HepG2 (cell line): ENCODE data around the gene TMEM144. TPM values are rescaled to one million over a fixed set of nuclear protein-coding genes. Genes with fewer than 3 reads are reported as not detected.

Experiments used
- ATAC-seq: fragments of 200-7000 bp; cut with Tn5 transposase; 3 replicates; pipeline ENCODE4 v1.9.1; 2020; ENCODE audit warnings: mild to moderate bottlenecking, moderate library complexity
- BruUV-seq: library from RNA; stranded (reverse); fragments of 400-500 nt; replicated peaks from 2 replicates; lab custom pipeline; 2021; lab: Mats Ljungman, UMichigan
- CTCF ChIA-PET: fragments of 300-600 bp; formaldehyde crosslinking; extraction: SDS; loops from one replicate; lab custom pipeline; 2021; ENCODE audit warnings: low total read pairs, inconsistent platforms, low intra/inter-chr PET ratio; lab: Yijun Ruan, JAX
- POLR2A ChIA-PET: fragments of 350-600 bp; sonication (Branson Sonifier 250); formaldehyde crosslinking; loops from one replicate; lab custom pipeline; 2020; ENCODE audit warnings: antibody characterized with exemption, inconsistent platforms; lab: Yijun Ruan, JAX
- DNase-seq: peaks from one replicate; pipeline ENCODE4 v3.0.0-alpha.2; 2015; ENCODE audit warnings: low spot score
- FAIRE-seq: peaks from 3 replicates; lab custom pipeline; 2011; peaks lifted over from hg19 to GRCh38; lab: Jason Lieb, UNC
- H2AFZ ChIP-seq: one replicate; pipeline ENCODE4 v1.6.1; 2011; ENCODE audit warnings: low read length, inconsistent platforms
- H3K27ac ChIP-seq: fragments of 300-600 bp; 3 replicates; pipeline ENCODE4 v1.8.0; 2011; ENCODE audit warnings: mixed run types, mild to moderate bottlenecking, mixed read lengths, low read length, inconsistent platforms; ENCODE audit not compliant: insufficient read depth; ENCODE audit errors: extremely low read length
- H3K27me3 ChIP-seq, 2 experiments: fragments of 200-600 bp in 1 of 2; 2 replicates in 1 of 2; 3 replicates in 1 of 2; pipeline versions ENCODE4 v1.6.0 to v1.8.0; 2011; ENCODE audit warnings: low read length in 2 of 2, mild to moderate bottlenecking in 2 of 2, moderate library complexity in 2 of 2, inconsistent platforms in 1 of 2; ENCODE audit not compliant: insufficient read depth in 2 of 2, control insufficient read depth in 1 of 2
- H3K36me3 ChIP-seq, 2 experiments: fragments of 200-600 bp in 1 of 2; replicated peaks in 1 of 2; 2 replicates in 1 of 2; 3 replicates in 1 of 2; pipeline versions ENCODE4 v1.5.1 to v1.8.0; 2011; ENCODE audit warnings: low read length in 2 of 2, inconsistent platforms in 1 of 2; ENCODE audit not compliant: insufficient read depth in 2 of 2, control insufficient read depth in 1 of 2
- H3K4me1 ChIP-seq: 2 replicates; pipeline ENCODE4 v1.5.1; 2012; ENCODE audit warnings: low read length, inconsistent platforms; ENCODE audit not compliant: insufficient read depth
- H3K4me2 ChIP-seq: 2 replicates; pipeline ENCODE4 v1.6.0; 2011; ENCODE audit warnings: low read depth, low read length, inconsistent platforms
- H3K4me3 ChIP-seq, 3 experiments: fragments of 200-600 bp in 1 of 3; sonication (generic), shearing (Covaris generic) in 1 of 3; replicated peaks in 1 of 3; 2 replicates each; pipeline ENCODE4 v1.5.1; 2011 to 2016; ENCODE audit warnings: low read length in 3 of 3, inconsistent platforms in 2 of 3, low read depth in 2 of 3, mild to moderate bottlenecking in 2 of 3, control low read depth in 1 of 3, mixed read lengths in 1 of 3; ENCODE audit not compliant: insufficient read depth in 1 of 3
- H3K79me2 ChIP-seq: one replicate; pipeline ENCODE4 v1.6.1; 2011; ENCODE audit warnings: low read length, inconsistent platforms; ENCODE audit not compliant: insufficient read depth
- H3K9ac ChIP-seq: 2 replicates; pipeline ENCODE4 v1.6.0; 2011; ENCODE audit warnings: mild to moderate bottlenecking, low read depth, low read length, inconsistent platforms; ENCODE audit not compliant: insufficient read depth
- H3K9me3 ChIP-seq: 2 replicates; pipeline ENCODE4 v1.5.1; 2012; ENCODE audit warnings: mild to moderate bottlenecking, low read length
- H4K20me1 ChIP-seq: 2 replicates; pipeline ENCODE4 v1.6.0; 2011; ENCODE audit warnings: inconsistent platforms, mild to moderate bottlenecking, low read length, moderate library complexity; ENCODE audit not compliant: insufficient read depth
- CHD4 ChIP-seq: fragments of 200-600 bp; sonication (generic); IDR thresholded peaks from 2 replicates; pipeline ENCODE4 v1.7.0; 2017; ENCODE audit warnings: mild to moderate bottlenecking, low read length, borderline replicate concordance
- NFIC ChIP-seq: IDR thresholded peaks from 2 replicates; pipeline ENCODE4 v1.6.1; 2012; ENCODE audit warnings: mild to moderate bottlenecking, low read length, inconsistent platforms
- SIN3A ChIP-seq: IDR thresholded peaks from 2 replicates; pipeline ENCODE4 v1.6.1; 2011; ENCODE audit warnings: low read depth, mild to moderate bottlenecking, control low read depth, low read length, borderline replicate concordance
- U2AF1 ChIP-seq: fragments of 200-400 bp; formaldehyde crosslinking; optimal IDR thresholded peaks from 2 replicates; pipeline ENCODE3; 2017; ENCODE audit warnings: mild to moderate bottlenecking, low read depth, low read length
- ZNF331 ChIP-seq: sonication (generic); formaldehyde crosslinking; IDR thresholded peaks from 2 replicates; pipeline ENCODE4 v1.4.0; 2020; ENCODE audit warnings: missing genetic modification reagents
- WGBS: methylation state at CpG from one replicate; pipeline ENCODE4 v1.1.6; 2017; ENCODE audit warnings: low lambda C conversion rate; 5-methylcytosine and 5-hydroxymethylcytosine counted together
- in situ Hi-C: cut with HindIII; loops from 2 replicates; pipeline ENCODE4 v1.10.0; 2017; ENCODE audit warnings: low pct_unique_long_range_greater_than_20kb; ENCODE audit not compliant: extremely low pct_ligation_motif_present
- intact Hi-C: fragments of 100-400 bp; cut with micrococcal nuclease; formaldehyde crosslinking; loops from one replicate; pipeline ENCODE4 v1.10.0; 2022; ENCODE audit not compliant: unreplicated experiment
- polyA plus RNA-seq, 8 experiments: library from polyadenylated mRNA; depleted of rRNA in 3 of 8; stranded (reverse) in 7 of 8; unstranded in 1 of 8; fragments of >200 nt; fragmentation: Illumina TruSeq in 4 of 8; extraction: Trizol in 4 of 8; gene quantifications; 2 replicates each; pipeline versions ENCODE4 v1.2.1 to v1.2.3, GENCODE V29; 2011 to 2016; ENCODE audit warnings: low read depth in 4 of 8, missing spikeins in 1 of 8, mixed read lengths in 1 of 8; ENCODE audit not compliant: insufficient read depth in 1 of 8
- total RNA-seq, 5 experiments: library from RNA; depleted of rRNA; stranded (reverse); fragments of >200 nt; fragmentation: Illumina TruSeq; extraction: Trizol; gene quantifications; 2 replicates each; pipeline ENCODE4 v1.2.3, GENCODE V29; 2016; ENCODE audit warnings: low read depth in 1 of 5
- TF ChIP-seq, protein P1 (sequence below): sonication (generic); formaldehyde crosslinking; IDR thresholded peaks from 2 replicates; pipeline ENCODE4 v1.4.0; 2020; ENCODE audit warnings: missing genetic modification reagents
- TF ChIP-seq, protein P2 (sequence below): sonication (generic); formaldehyde crosslinking; IDR thresholded peaks from 2 replicates; pipeline ENCODE4 v1.4.0; 2020; ENCODE audit warnings: missing genetic modification reagents, borderline replicate concordance
- TF ChIP-seq, protein P3 (sequence below): sonication (generic); formaldehyde crosslinking; IDR thresholded peaks from 2 replicates; pipeline ENCODE4 v1.4.0; 2020; ENCODE audit warnings: missing genetic modification reagents
- TF ChIP-seq, protein P4 (sequence below): sonication (generic); formaldehyde crosslinking; IDR thresholded peaks from 2 replicates; pipeline ENCODE4 v1.4.0; 2020; ENCODE audit warnings: missing genetic modification reagents

Gene TMEM144
- total and polyA plus RNA-seq, 2 of the 13 experiments (the other 11 are each of a cell fraction or from before 2014, with no cell fraction given), result 10.9 to 12.3 TPM

DNA sequence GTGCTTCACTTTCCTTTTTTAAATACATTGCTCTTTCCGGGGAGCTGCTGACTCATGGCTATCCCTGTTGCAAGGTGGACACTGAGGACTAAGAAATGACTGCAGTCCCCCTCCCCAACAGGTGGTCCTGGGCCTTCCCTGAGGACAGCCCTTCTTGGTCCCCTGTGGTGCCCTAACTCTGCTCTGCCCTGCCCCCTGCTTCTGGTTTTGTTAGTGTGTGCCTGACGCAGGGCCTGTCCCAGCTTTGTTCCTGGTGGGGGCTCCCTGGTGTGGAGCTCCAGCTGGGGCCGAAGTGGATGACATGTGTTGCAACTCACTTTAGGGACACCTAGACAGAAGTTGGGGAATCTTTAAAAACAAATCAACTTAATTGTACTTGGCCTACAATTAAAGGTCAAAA, 81.9 kb downstream of the TMEM144 start:
- FAIRE-seq, result no peak
- Histone ChIP-seq H3K4me2 (peak overlapping the region; percentile 56; the same call in 1 of the 2 replicates), H3K9ac (no peak overlapping the region), H3K9me3 (peaks cover 20% of the 10 kb centered on the region), H3K36me3 (no peaks in the 10 kb centered on the region), H2AFZ (no peak overlapping the region), H4K20me1 (no peaks in the 10 kb centered on the region), H3K27me3 (no peaks in the 10 kb centered on the region; a peak in 1 of 5 replicates), H3K4me1 (peaks cover 25% of the 10 kb centered on the region), H3K27ac (no peak overlapping the region), H3K4me3 (peak overlapping the region in 1 of 3 experiments; percentile 52; a peak in 1 of 6 replicates), H3K79me2 (no peaks in the 10 kb centered on the region)
- WGBS, result 50% methylated on average over 3 of the region's 3 CpGs
- POLR2A ChIA-PET, result no interaction called here
- intact Hi-C loops, result no loop called here
- no peak for TF ChIP-seq NFIC
- TF ChIP-seq, protein P1, sequence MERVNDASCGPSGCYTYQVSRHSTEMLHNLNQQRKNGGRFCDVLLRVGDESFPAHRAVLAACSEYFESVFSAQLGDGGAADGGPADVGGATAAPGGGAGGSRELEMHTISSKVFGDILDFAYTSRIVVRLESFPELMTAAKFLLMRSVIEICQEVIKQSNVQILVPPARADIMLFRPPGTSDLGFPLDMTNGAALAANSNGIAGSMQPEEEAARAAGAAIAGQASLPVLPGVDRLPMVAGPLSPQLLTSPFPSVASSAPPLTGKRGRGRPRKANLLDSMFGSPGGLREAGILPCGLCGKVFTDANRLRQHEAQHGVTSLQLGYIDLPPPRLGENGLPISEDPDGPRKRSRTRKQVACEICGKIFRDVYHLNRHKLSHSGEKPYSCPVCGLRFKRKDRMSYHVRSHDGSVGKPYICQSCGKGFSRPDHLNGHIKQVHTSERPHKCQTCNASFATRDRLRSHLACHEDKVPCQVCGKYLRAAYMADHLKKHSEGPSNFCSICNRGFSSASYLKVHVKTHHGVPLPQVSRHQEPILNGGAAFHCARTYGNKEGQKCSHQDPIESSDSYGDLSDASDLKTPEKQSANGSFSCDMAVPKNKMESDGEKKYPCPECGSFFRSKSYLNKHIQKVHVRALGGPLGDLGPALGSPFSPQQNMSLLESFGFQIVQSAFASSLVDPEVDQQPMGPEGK (CRISPR knock-in tag), result peak; percentile 41
- DNase-seq, result no peak
- ATAC-seq, result peak; percentile 65
- in situ Hi-C loops, result no loop called here
- CTCF ChIA-PET, result no interaction called here
- BruUV-seq, result no TSS peak

DNA sequence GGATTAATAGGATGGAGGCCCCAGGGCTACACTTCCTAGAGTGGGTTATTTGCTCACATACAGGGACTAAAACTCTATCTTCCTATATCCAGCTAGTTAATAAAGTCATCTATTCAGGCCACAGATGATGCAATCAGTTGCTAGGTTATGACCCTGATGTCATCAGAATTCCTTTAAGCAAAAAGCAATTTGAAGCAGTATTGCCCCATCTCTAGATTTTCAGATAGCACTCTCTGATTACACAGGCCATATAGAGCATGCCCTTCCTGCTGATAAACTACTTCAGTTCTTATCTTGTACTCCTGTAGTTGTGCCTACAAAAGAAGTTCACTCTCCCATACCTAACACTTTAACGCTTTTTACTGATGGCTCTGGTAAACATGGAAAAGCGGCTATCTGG, 84.8 kb downstream of the TMEM144 start:
- no peak overlapping the region for H2AFZ ChIP-seq
- ATAC-seq (no peak), FAIRE-seq (no peak), DNase-seq (peak; percentile 64)
- no peaks in the 10 kb centered on the region for H4K20me1 ChIP-seq
- peaks cover 30% of the 10 kb centered on the region for H3K9me3 ChIP-seq
- H3K4me3 ChIP-seq, result no peak overlapping the region
- intact Hi-C loops (no loop called here), in situ Hi-C loops (no loop called here)
- no peak overlapping the region for H3K9ac ChIP-seq
- no TSS peak for BruUV-seq
- no peaks in the 10 kb centered on the region for H3K79me2 ChIP-seq
- no peak overlapping the region for H3K4me2 ChIP-seq
- WGBS, result 0% methylated on average over 2 of the region's 2 CpGs
- H3K27ac ChIP-seq, result no peak overlapping the region
- CTCF ChIA-PET, result no interaction called here
- peaks cover 45% of the 10 kb centered on the region for H3K4me1 ChIP-seq
- POLR2A ChIA-PET, result no interaction called here
- H3K36me3 ChIP-seq, result no peaks in the 10 kb centered on the region
- H3K27me3 ChIP-seq, result no peaks in the 10 kb centered on the region
- TF ChIP-seq, protein P2, sequence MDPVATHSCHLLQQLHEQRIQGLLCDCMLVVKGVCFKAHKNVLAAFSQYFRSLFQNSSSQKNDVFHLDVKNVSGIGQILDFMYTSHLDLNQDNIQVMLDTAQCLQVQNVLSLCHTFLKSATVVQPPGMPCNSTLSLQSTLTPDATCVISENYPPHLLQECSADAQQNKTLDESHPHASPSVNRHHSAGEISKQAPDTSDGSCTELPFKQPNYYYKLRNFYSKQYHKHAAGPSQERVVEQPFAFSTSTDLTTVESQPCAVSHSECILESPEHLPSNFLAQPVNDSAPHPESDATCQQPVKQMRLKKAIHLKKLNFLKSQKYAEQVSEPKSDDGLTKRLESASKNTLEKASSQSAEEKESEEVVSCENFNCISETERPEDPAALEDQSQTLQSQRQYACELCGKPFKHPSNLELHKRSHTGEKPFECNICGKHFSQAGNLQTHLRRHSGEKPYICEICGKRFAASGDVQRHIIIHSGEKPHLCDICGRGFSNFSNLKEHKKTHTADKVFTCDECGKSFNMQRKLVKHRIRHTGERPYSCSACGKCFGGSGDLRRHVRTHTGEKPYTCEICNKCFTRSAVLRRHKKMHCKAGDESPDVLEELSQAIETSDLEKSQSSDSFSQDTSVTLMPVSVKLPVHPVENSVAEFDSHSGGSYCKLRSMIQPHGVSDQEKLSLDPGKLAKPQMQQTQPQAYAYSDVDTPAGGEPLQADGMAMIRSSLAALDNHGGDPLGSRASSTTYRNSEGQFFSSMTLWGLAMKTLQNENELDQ (CRISPR knock-in tag), result no peak
- no peak for TF ChIP-seq SIN3A
- TF ChIP-seq U2AF1, result no peak
- TF ChIP-seq, protein P3, sequence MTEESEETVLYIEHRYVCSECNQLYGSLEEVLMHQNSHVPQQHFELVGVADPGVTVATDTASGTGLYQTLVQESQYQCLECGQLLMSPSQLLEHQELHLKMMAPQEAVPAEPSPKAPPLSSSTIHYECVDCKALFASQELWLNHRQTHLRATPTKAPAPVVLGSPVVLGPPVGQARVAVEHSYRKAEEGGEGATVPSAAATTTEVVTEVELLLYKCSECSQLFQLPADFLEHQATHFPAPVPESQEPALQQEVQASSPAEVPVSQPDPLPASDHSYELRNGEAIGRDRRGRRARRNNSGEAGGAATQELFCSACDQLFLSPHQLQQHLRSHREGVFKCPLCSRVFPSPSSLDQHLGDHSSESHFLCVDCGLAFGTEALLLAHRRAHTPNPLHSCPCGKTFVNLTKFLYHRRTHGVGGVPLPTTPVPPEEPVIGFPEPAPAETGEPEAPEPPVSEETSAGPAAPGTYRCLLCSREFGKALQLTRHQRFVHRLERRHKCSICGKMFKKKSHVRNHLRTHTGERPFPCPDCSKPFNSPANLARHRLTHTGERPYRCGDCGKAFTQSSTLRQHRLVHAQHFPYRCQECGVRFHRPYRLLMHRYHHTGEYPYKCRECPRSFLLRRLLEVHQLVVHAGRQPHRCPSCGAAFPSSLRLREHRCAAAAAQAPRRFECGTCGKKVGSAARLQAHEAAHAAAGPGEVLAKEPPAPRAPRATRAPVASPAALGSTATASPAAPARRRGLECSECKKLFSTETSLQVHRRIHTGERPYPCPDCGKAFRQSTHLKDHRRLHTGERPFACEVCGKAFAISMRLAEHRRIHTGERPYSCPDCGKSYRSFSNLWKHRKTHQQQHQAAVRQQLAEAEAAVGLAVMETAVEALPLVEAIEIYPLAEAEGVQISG, result no peak
- TF ChIP-seq, protein P4, sequence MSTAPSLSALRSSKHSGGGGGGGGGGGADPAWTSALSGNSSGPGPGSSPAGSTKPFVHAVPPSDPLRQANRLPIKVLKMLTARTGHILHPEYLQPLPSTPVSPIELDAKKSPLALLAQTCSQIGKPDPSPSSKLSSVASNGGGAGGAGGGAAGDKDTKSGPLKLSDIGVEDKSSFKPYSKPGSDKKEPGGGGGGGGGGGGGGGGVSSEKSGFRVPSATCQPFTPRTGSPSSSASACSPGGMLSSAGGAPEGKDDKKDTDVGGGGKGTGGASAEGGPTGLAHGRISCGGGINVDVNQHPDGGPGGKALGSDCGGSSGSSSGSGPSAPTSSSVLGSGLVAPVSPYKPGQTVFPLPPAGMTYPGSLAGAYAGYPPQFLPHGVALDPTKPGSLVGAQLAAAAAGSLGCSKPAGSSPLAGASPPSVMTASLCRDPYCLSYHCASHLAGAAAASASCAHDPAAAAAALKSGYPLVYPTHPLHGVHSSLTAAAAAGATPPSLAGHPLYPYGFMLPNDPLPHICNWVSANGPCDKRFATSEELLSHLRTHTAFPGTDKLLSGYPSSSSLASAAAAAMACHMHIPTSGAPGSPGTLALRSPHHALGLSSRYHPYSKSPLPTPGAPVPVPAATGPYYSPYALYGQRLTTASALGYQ, result no peak
- no peak; the same call in 1 of the 2 replicates for TF ChIP-seq ZNF331 (CRISPR knock-in tag)
- TF ChIP-seq CHD4, result no peak
